ENCODE data around the gene KCNE4. TPM values are rescaled to one million over a fixed set of nuclear protein-coding genes. Genes with fewer than 3 reads are reported as not detected.

Gene KCNE4
- total RNA-seq, 1 donor from 2014 or later: not detected

DNA sequence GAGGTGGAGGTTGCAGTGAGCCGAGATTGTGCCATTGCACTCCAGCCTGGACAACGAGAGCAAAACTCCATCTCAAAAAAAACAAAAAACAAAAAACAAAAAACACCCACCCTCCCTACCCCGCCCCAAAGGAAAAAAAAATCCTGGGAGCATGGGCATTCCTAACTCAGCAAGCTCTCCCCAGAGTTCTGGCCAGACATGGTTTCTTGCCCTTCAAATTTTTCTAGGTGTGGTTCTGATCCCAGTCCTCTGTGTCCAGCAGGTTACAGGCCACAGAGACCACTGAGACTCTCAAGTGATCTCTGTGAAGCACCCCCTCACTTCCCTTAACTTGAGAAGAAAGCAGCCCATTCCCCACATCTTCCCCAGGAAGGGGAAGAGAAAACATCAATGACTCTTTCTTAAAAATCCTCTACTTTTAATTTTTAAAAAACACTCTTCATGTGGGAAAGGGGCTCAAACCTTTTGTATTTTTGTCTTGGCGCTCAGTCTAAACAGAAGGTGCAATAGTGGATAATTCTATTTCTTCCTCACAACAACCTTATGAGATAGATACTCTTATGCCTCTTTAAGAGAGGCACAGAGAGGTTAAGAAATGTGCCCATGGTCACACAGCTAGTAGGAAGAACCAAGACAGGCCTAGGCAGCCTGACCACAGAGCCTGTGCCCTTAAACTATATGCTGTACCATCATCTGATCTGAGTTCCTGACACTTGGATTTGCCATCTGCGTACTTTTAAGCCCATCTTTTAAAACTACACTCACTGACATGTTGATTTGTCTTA lies 6.9 kb upstream of the KCNE4 start:
- H3K4me3 ChIP-seq (ENCODE audit: low read depth, low read length): no peak overlapping the region
- DNase-seq (ENCODE audit: low read depth): no peak
- TF ChIP-seq, protein P1, sequence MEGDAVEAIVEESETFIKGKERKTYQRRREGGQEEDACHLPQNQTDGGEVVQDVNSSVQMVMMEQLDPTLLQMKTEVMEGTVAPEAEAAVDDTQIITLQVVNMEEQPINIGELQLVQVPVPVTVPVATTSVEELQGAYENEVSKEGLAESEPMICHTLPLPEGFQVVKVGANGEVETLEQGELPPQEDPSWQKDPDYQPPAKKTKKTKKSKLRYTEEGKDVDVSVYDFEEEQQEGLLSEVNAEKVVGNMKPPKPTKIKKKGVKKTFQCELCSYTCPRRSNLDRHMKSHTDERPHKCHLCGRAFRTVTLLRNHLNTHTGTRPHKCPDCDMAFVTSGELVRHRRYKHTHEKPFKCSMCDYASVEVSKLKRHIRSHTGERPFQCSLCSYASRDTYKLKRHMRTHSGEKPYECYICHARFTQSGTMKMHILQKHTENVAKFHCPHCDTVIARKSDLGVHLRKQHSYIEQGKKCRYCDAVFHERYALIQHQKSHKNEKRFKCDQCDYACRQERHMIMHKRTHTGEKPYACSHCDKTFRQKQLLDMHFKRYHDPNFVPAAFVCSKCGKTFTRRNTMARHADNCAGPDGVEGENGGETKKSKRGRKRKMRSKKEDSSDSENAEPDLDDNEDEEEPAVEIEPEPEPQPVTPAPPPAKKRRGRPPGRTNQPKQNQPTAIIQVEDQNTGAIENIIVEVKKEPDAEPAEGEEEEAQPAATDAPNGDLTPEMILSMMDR (conservative IDR thresholded peaks at IDR 0.05; ENCODE audit: low read depth, low read length): no peak

DNA sequence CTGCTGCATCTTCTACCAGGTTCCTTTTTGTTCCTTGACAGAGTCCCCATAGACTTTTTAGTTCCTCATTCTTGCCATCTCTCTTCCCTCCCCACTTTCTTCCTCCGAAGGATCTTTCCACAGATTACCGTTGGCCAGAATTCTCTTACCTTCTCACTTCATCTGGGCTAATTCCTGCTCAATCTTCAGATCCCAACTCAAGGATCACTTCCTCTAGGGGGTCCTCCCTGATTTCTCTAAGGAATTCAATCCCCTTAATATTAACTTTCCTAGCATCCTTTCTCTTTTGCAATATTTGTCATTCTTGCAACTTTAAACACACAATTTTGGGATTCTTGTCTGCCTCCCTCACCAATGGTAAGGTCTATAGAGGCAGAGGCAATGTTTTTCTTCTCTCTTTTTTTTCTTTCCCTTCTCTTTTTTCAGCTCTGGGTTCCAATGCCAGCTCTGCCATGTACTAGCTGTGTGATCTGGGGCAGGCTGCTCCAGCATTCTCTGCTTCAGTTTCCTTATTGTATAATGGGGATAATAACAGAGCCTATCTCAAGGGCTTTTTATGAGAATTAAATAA lies 5.4 kb upstream of the KCNE4 start:
- no peak overlapping the region for H3K4me3 ChIP-seq (ENCODE audit: low read depth, low read length)
- TF ChIP-seq, protein P1 (conservative IDR thresholded peaks at IDR 0.05; ENCODE audit: low read depth, low read length): no peak
- no peak for DNase-seq (ENCODE audit: low read depth)

DNA sequence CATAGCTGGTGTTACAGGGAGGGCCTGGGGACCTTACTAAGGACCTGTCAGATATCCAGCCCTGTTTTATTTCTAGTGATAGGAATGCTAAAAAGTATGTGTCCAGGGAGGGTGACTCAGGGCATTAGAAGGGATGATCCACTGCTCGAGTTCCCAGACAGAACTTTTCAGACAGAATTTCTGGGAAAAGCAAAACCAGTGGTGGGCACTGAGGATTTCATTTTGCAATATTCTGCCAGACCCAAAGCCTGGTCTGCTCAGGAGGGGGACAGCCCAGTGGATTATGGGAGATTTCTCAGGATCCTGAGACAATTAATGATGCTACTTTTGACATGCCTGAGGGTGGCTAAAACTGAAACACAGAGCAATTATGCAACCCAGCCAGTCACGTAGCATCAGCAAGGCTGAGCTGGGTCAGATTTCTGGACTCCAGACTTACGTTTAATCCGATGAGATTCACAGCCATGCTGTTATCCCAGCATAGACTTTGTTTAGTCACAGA lies 4.7 kb upstream of the KCNE4 start:
- DNase-seq (ENCODE audit: low read depth): no peak
- TF ChIP-seq, protein P1 (conservative IDR thresholded peaks at IDR 0.05; ENCODE audit: low read depth, low read length): no peak
- no peak overlapping the region for H3K4me3 ChIP-seq (ENCODE audit: low read depth, low read length)

DNA sequence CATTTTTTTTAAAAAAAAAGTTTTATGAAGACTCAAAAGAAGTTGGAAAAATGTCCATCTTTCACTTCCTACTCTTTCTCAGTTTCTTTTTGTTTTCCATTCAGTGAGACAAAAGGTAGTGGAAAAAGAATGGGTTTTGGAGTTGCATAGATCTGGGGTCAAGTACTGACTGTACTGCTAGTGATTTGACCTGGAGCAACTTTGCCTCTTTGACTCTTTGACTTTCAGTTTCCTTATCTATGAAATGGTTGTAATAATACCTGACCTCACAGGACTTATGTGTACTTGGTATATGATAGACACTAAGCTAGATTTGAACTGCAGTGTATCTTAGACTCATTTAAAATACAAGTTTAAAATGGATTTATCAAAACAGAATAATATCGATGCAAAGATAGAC lies 3.5 kb upstream of the KCNE4 start:
- no peak overlapping the region for H3K4me3 ChIP-seq (ENCODE audit: low read depth, low read length)
- DNase-seq (ENCODE audit: low read depth): no peak
- TF ChIP-seq, protein P1 (conservative IDR thresholded peaks at IDR 0.05; ENCODE audit: low read depth, low read length): no peak

DNA sequence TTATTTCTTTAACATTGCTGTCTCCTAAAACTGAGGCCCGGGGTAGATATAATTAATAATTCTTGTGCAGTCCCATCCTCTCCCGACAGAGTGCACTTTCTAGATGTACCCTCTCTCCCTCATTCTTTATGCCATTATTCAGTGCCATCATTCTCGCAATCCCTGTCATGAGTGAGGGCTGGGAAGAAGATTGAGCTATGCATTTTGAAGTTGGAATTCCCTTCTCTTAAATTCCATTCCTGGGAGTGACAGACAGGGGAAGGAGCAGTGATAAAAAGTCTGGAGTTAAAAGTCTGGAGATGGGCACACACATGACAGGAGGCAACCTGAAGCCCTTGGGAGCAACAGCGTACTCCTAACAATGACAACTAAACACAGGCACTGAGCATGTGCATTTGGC lies 2.6 kb upstream of the KCNE4 start:
- no peak overlapping the region for H3K4me3 ChIP-seq (ENCODE audit: low read depth, low read length)
- TF ChIP-seq, protein P1 (conservative IDR thresholded peaks at IDR 0.05; ENCODE audit: low read depth, low read length): no peak
- no peak for DNase-seq (ENCODE audit: low read depth)

DNA sequence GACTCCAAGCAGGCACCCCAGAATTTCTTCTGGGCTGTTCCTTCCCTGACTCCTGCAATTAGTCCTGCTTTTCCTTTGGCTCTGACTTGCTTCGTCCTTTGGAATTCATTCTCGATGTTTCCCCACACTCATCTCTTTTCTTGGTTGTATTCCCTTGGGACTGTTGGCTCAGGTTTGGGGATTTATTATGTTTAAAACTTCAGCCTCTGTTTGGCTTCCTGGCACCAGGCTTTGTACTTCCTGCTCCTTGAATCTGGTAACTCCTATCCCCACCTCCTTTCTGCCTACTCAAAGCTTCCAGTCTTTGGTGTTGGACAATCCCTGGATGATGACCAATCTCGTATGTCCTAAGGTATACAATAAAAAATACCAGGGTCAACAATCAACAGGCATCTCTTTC lies 1.8 kb upstream of the KCNE4 start:
- DNase-seq (ENCODE audit: low read depth): no peak
- TF ChIP-seq, protein P1 (conservative IDR thresholded peaks at IDR 0.05; ENCODE audit: low read depth, low read length): no peak

More for the DNA sequence above, 1.8 kb upstream of the KCNE4 start:
- H3K4me3 ChIP-seq (ENCODE audit: low read depth, low read length): no peak overlapping the region

Measured in epithelial cell of proximal tubule (primary cell).